ENCODE results near the gene MAN2B2.
"Not testable (repeated sequence)": the region's sequence is repeated elsewhere in the genome, so short reads cannot be mapped to it uniquely, and the experiment has no call there.

The MAN2B2 gene

DNA sequence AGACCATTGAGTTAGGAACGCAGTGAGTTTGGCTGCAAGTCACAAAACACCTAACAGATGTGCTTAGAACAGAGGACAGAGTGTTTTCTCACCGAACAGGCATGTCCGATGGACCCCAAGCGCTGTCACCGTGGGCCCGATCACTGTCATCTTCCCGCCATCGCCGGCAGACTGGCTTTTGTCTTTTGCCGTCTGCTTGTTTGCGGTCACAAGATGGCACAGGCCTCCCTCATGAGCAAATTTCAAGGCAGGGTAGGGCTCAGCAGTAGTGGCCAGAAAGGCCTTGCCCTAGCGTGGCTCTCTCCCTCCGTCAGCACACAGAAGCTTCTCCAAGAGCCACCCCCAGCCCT lies 44.1 kb downstream of the MAN2B2 start:
- no peak for DNase-seq

DNA sequence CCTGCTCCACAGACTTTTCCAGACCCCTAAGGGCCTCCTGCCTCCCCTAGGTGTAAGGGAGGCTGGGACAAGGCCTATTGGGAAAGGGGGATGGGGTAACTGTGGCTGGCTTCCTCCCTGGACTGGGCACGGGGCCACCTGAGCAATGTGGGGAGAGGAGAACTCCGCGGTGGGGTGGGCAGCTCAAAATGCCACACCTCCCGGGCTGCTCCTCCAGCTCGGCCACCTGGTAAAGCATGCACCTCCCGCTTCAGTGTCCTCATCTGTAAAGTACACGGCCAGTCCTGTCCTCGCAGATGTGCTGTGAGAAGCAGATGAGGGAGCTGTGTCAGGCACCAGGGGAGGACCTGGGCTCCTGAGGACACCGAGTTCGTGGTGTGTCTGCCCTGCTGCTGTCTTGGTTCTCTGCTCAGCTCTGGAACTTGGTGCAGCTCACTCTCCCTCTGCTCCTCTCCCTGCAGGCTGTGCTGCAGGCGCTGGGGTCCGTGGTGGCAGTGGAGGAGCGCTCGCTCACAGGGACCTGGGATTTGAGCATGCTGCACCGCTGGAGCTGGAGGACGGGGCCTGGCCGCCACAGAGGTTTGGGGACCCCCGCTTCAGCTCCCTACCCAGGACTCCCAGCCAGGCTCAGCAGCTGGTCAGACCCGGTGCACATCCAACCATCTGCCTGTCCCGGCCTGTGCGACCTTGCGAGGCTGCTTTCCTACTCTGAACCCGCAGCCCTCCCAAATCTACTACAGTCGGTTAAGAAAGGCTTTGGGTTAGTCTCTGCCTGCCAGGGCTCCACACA lies 44.7 kb downstream of the MAN2B2 start:
- no peak for DNase-seq

DNA sequence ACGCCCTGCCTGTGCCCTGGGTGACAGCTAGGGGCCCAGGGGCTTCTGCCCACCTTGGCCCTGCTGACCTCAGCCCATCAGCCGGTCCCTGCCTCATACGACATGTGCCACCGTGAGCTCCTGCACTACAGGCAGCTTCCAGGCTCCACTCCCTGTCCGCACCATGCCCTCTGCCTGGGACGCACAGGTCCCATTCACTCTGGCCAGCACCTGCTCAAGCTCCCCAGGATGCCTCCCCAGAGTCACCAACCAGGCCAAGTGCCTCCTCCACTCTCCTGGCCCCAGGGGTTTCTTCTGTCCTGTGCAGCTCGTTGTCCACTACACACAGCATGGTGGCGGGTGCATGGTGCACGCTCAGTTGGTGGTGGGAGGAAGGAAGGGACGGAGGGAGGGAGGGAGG lies 45.3 kb downstream of the MAN2B2 start:
- no peak for DNase-seq

DNA sequence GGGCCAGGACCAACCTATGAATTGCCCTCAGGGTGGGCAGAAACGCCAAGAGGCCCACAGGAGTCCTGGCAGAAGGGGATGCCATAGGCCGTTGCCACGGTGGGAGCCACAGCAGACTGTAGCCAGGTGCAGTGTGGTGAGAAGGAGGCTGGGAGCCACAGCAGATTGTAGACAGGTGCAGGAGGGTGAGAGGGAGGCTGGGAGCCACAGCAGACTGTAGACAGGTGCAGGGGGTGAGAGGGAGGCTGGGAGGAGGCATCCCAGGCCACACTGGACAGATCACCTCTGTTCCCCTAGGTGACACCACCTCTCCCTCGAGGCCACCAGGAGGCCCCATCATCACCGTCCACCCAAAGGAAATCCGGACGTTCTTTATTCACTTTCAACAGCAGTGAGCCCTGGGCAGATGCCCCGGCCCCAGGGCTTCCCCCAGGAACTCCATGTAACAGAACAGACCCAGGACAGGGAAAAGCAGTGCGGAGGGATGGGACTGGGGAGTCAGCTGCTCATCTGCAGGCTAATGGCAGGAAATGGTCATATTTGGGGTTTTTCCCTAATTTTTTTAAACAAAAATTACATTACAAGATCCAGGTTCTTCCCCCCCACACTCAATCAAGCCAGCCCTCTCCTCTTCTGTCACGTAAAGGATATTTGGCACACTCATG lies 46.0 kb downstream of the MAN2B2 start:
- no peak for DNase-seq

DNA sequence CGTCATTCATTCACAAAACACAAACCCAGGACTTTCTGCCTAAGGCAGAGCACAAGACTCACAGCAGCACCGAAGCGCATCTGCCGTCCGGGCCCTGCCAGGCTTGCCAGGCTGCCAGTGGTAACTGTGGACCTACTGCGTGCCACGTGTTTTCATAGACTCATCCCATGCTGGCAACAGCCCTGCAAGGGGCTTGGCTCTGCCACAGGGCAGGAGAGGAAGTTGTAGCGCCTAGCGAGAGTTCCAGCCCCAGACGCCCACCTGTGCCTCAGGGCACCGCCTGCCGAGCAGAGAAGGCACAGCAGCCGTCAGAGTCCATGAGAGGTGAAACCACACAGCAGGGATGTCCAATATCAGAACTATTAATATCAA lies 46.6 kb downstream of the MAN2B2 start:
- DNase-seq, result no peak

DNA sequence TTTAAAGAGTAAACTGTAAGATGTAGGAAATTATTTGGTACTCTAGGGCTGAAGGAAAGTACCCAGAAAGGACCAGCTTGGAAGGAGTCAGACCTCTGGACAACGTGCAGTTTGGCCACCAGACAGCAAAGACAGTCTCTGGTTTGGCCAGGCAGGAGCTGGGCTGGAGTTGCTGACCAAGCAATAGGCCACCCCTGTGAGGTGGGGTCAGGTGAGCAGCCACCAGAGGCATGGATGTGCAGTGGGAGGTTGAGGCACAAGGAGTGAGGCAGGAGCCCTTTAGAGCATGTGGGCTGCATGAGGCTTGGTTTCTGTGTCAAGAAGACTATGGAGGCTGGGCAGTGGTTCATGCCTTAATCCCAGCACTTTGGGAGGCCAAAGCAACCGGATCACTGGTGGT lies 47.8 kb downstream of the MAN2B2 start:
- DNase-seq, result no peak

DNA sequence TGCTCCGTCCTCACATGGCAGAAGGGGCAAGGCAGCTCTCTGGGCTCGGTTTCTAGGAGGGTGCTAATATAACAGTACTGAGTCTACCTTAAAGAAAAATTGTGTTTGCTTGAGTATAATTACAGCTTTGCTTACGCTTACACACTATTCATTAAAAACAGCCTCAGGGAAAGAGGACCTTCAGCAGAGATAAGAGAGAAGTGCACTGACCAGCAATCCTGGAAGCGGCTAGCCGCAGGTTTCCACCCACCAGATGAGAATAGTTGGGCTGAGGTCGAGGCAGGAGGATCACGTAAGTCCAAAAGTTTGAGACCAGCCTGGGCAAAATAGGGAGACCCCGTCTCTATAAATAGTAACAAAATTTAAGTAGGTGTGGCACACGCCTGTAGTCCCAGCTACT lies 50.3 kb downstream of the MAN2B2 start:
- DNase-seq, result no peak

DNA sequence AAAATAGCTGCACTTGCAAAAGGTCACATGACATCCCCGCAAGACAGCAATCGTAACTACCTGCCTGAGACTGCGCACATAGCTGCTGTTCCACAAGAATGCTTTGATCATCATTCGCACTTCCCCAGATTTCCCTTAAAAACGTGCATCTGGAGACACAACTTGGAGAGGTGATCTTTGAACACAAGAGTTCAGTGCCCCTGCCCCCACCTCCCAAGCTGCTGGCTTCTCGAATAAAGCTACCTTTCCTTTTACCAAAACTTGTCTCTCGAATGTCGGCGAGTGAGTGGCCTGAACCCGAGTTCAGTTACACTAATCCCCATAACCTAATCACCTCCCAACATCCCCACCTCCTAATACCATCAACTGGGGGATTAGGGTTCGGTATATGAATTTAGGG lies 51.1 kb downstream of the MAN2B2 start:
- no peak for DNase-seq

DNA sequence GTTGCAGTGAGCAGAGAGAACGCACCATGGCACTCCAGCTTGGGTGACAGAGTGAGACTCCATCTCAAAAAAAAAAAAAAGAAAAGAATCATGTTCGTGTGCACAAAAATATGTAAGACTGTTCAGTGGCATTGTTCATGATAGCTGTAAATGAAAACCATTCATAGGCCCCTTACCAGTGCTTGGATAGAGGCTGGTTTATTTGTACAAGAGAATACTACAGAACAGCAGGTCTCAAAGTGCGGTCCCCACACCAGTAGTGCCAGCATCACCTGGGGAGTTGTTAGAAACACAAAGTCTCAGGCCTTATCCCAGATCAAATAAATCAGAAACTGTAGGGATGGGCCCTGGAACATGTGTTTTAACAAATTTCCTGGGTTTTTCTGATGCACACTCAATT lies 52.8 kb downstream of the MAN2B2 start:
- DNase-seq, result no peak

DNA sequence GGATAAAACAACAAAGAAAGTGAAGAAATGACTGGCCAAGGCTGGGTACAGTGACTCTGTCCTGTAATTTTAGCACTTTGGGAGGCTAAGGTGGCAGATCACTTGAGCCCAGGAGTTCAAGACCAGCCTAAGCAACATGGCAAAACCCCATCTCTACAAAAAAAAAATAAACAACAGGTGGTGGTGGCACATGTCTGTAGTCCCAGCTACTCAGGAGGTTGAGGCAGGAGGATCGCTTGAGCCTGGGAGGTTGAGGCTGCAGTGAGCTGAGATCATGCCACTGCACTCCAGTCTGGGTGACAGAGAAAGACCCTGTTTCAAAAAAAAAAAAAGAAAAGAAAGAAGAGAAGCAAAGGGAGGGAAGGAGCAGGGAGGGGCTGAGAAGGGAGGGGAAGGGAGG lies 53.5 kb downstream of the MAN2B2 start:
- DNase-seq, result not testable (repeated sequence)

DNA sequence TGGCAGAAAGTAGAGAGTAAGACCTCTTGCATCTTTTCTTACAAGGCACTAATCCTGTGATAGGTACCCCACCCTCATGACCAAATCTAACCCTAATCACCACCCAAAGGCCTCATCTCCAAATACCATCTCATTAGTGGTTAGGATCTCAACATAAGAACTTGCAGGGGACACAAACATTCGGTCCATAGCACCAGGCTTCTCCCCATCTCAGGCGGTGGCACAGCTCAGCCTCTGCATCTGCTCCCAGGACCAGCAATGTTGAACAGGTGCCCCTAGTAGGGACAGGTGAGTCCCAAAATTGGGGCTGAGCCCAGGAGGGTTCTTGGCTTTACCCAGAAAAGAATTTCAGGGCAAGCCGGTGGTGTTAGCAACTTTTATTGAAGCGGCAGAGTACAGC lies 57.1 kb downstream of the MAN2B2 start:
- no peak for DNase-seq

DNA sequence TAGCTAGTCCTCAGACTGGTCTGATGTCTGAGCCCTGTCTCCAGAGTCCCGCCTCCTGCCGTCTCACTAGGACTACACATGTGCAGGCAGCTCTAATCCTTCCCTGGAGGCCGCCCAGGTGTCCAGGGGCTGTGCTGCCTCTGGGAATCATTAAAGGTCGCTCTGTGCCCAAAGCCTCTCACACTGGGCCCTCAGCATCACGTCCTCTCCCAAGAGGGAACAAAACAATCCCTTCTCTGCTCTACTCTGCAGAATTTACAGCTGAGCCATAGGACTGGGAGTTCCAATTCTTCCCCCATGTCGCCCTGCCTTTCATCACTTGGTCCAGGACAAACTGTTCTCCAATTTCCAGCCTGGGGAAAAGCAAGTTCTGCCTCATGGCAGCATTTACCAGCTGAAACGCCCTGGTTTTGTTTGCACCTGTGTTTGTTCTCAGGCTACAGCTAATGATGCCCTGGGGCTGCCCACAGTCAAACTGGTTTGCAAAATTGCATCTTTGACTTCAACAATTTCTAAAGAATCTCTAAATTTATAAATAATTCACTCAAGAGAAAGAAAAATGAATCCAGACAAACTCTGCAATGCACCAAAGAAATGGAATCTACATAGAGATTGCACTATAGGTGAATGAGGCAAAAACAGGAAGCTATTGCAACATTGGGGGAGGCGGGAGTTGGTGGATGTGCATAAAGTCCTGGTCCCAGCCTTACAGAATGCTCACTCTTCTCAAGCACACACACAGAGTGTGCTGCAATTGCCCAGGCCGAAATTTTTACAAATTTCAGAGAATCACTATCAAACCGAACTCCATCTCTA lies 58.3 kb downstream of the MAN2B2 start:
- peak; percentile 88 for DNase-seq

DNA sequence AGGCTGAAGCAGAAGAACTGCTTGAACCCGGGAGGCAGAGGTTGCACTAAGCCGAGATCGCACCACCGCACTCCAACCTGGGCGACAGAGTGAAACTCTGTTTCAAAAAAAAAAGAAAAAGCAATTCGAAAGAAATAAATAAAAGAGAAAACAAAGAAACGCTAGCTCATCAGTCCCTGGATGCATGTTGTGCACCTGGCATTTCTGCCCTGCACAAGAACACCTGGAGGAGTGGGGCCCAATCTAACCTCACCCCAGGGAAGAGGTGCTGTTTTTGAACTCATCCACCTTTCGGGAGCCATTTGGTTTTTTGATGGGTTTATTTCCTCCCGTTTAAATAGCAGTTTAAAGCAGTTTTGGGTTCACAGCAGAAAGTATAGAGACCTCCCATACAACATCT lies 59.8 kb downstream of the MAN2B2 start:
- no peak for DNase-seq

DNA sequence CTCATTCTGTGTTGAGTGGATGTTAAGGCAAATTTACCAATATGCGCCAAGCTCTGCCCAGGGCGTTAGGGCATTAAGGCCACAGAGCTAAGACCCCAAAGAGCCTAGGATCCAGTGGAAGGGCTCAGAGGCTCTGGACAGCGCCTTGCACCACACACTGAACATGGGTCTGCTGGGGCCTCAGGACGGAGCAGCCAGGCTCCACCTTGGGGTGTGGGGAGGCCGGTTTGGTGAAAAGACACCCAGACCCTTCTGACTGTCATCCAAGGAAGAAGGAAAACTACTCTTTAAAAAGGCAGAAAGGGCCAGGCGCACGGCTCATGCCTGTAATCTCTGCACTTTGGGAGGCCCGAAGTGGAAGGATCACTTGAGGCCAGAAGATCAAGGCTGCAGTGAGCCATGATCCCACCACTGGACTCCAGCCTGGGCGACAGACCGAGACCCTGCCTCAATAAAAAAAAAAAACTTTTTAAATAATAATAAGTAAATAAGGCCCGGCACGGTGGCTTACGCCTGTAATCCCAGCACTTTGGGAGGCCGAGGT lies 64.2 kb downstream of the MAN2B2 start:
- DNase-seq, result no peak

DNA sequence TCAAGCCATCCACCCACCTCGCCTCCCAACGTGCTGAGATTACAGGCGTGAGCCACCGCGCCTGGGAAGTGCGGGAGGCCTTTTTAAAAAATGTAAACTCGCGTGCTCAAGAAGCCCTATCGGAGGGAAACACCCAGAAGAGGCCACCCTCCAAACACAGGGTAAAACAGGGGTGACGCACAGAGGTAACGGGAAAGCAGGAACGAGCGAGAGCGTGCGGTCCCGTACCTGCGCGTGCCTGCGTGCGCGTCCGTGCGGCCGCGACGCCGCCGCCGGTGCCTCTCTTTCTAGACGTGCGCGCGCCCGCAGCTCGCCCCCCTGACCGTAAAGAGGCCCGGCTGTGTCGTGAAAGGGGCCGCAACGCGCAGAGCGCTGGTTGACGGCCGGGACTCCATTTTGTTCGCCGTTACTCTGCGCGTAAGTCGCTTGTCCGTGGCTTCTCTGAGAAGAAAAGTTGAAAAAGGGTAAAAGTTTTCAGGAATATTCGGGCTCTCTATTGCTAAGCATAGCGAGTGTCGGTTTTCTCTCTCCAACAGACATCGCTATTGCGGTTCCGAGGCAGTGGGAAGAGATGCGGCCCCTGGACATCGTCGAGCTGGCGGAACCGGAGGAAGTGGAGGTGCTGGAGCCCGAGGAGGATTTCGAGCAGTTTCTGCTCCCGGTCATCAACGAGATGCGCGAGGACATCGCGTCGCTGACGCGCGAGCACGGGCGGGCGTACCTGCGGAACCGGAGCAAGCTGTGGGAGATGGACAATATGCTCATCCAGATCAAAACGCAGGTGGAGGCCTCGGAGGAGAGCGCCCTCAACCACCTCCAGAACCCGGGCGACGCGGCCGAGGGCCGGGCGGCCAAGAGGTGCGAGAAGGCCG lies 65.5 kb downstream of the MAN2B2 start, which contains the start of gene MRFAP1:
TSS of gene MRFAP1 (plus strand) at position 394 of the 872 bp plus-strand sequence. CDS start at position 572, 178 bp downstream.
- DNase-seq, result peak; percentile 88 to 91

DNA sequence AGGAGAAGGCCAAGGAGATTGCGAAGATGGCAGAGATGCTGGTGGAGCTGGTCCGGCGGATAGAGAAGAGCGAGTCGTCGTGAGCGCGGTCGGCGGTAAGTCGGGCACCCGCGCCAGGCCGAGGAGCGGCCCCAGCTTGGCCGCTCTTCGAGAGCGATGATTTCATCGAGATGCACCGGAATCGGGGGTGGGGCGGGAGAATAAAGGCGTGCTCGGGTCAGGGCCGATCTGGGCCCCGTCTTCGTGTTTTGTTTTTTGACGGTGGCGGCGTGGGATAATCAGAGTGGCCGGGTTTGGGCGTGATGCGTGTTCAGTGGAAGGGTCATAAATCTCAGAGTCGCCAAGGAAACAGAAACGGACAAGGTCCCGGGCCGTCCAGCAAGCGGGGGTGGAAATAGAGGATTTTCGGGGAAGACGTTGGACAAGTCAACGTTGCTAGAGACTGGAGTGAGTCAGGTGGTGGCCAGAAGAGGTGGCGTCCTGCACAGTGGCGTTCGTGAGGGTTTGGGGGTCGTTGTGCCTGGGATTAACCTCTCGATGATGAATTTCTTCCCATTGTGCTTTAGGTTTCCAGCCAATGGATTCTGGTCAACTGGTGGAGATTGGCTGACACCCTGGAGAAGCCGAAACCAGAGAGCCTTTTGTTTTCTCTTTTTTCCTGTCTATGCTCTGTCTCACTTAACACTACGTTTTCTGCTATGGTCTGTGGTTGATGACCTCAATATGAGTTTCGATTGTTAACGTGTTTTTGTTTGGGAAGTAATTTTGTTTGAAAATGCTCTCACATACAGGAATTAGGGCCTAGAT lies 66.4 kb downstream of the MAN2B2 start:
- no peak for DNase-seq

DNA sequence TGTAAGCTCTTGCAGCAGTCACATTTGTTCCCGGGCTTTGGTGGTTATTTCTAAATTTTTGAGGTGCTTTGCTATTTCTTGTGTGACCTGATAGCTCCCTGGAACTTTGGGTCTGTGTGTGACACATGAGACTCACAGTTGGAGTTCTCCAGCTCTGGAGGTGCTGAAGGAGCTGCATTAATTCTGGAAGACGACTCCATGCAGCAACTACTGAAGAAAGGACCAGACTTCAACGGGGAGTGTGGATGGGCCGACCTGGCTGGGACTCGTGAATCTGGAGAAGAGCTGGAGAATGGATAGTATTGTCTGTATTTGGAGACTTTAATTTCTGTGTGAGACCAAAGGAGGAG lies 67.0 kb downstream of the MAN2B2 start:
- DNase-seq, result no peak

DNA sequence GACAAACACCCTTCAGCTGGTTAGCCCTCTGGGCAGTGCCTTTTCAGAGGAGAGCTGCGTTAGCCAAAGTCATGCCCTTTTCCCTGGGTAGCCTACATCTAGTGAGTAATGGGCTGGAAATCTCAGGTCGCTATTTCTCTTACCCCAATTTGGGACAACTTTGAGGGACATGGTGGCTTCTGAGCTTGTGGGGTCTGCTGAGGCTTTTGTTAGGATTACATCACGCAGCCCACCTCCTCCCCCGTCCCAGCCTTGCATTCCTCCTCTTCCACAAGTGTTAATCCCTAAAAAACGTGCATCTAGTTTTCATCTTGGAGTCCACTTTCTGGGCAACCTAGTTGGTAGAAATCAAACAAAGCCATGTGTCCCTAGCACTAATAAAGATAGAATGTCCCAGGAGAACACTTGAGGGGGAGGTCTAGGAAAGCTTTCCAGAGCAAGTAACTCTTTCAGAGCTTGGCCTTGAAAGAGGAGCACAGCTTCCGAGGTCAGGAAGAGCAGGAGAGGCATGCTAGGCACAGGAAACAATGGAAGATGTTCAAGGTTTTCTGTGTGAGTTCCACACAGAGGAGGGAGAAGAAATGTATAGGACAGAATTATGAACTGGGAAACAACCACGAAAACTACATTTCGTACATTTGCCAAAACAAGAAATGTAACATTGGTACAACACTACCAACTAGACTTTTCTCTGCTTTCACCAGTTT lies 68.3 kb downstream of the MAN2B2 start:
- no peak for DNase-seq

DNA sequence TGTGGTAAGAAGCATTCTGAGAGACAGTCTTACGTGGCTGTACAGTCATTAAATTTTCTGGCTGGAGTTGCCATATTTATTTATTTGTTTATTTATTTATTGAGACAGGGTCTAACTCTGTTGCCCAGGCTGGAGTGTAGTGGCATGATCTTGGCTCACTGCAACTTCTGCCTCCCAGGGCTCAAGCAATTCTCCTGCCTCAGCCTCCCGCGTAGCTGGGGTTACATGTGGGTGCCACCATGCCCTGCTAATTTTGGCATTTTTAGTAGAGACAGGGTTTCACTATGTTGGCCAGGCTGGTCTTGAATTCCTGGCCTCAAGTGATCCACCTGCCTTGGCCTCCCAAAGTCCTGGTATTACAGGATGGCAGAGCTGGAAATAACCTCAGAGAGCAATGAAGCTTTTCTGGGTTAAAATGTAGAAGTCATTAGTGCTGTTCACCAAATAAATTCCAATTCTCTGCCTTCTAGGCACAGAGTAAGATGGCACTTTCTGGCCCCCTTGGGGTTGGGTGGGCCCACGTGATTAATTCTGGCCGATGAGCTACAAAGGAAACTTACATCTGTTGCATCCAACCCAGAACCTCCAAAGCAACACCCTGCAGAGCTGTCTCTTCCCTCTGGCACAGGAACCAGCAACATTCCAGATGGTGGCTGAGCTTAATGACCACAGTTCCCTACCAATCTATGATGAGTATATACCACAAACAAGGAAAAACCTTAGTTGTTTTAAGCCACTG lies 70.0 kb downstream of the MAN2B2 start:
- DNase-seq, result no peak

DNA sequence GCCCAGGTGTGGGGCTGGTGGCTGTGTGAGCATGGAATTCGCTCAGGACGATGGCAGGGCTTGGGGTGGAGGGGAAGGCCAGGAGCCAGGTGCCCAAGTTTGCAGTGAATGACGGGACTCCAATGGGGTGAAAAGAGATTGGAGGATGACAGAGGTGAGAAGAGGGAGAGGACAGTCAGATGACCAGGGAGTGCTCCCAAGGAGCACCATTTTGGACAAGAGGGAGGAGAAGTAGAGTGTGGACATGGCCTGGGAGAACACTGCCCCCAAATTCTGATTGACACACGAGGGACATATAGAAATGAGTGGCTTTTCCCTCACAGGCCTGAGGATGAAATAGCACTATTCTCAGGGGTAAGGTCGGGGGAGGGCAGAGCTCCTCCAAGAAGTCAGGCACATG lies 72.2 kb downstream of the MAN2B2 start:
- DNase-seq, result no peak

All from AML-193 (cell line).